Amygdala (tissue), 56 donors: ENCODE measurements around the gene ZNF205.
"Not testable (repeated sequence)": the region's sequence is repeated elsewhere in the genome, so short reads cannot be mapped to it uniquely, and the experiment has no call there.

ENCODE experiments used
- DNase-seq, 56 donors: peaks; one replicate each; lab custom pipeline; 2025; lab: John Stamatoyannopoulos, UW

The ZNF205 gene

DNA sequence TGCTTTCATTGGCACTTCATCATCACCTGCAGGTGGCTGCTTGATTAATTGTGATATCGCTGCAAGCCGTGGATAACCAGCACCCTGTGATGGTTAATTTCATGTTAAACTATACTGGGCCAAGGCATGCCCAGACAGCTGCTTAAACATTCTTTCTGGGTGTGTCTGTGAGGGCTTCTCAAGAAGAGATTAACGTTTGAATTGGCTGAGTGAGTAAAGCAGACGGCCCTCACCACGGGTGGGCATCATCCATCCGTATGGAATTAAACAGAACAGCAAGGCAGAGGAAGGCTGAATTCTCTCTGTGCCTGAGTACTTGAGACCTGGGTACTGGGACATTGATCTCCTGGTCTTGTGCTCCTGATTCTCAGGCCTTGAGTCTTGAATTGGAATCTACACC, 15.4 kb downstream of the ZNF205 start:
- DNase-seq: no peak

DNA sequence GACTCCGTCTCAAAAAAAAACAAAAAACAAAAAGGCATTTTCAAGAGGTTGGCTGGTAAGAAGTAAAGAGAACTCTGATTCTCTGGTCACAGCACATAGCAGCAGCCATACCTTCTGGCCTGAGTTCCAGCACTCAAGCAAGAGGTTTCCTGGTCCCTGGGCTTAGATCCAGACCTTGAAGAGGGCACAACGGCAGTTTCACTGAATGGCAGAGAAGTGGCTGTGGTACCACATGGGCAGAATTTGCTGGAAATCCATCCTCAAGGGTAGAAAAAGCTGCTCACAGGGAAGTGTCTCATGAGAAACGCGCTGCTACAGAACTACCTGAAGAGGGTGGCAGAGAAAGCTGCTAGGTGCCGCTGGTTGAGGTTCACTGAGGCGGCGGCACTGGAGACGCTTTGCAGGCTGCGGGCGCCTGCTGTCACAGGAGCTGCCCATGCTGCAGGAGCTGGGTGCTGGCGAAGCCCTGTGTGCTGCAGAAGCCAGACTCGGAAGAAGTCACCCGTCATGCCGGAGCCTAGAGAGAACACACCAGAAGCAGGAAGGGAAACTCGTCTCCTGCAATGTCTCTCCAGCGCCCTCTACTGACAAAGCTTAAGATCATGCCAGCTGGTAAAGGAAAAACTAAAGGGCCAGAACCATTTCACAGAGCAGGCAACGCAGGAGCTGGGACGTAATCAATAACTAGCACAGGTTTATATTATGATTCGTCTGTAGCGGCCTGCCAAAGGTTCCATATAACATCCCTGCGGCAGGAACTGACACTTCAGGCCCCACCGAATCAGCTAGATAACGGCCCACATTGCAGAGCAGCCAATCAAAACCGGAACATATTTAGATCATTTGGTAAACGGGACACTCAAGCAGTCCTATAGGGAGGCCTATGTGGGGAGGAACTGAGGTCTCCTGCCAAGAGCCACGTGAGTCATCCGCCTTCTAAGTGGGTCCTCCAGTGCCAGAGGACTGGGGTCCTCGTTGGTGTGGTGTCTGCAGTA, 17.0 kb downstream of the ZNF205 start:
- DNase-seq: peak in 53 of 56 donors; percentile 23 to 87 (median 62)

DNA sequence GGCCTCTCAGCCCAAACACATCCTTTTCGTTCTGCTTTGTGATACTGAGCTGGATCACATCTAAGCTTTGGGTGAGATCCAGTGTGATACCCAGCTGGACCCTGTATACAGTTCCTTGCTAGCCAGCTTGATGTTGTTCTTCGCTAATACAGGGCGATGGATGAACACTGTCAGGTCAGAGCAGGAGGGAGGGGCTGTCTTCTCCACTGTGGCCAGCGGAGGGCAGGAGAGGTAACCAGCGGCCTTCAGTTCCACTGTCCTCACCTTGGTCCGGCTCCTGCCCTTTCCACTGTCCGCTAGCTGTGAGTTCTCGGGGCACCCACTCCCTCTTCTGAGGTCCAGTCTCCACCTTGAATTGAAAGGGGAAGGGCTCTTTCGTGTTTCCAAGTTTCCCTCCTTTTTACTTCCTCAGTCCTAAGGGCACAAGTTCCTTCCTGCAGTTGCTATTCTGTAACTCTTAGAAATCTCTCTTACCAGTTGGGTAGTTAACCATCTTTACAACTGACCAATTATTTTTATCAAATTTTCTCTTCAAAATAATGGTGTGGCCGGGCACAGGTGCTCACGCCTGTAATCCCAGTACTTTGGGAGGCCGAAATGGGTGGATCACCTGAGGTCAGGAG, 19.5 kb downstream of the ZNF205 start:
- DNase-seq: no peak

DNA sequence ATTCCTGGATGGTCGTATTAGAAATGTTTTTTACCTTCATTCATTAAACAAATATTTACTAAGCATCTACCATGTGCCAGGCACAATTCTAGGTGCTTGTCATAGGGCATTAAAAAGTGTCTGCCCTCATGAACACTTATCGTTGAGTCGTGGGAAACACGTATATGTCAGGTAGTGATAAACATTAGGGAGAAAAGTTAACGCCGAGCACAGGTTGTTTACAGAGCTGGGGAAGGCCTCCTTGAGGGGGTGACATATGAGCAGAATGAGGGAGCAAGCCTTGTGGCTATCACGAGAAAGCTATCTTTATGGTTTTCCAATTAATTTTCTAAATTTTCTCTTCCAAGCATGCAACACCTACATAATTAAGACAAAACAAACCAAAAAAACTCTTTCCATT, 21.5 kb downstream of the ZNF205 start:
- no peak for DNase-seq

DNA sequence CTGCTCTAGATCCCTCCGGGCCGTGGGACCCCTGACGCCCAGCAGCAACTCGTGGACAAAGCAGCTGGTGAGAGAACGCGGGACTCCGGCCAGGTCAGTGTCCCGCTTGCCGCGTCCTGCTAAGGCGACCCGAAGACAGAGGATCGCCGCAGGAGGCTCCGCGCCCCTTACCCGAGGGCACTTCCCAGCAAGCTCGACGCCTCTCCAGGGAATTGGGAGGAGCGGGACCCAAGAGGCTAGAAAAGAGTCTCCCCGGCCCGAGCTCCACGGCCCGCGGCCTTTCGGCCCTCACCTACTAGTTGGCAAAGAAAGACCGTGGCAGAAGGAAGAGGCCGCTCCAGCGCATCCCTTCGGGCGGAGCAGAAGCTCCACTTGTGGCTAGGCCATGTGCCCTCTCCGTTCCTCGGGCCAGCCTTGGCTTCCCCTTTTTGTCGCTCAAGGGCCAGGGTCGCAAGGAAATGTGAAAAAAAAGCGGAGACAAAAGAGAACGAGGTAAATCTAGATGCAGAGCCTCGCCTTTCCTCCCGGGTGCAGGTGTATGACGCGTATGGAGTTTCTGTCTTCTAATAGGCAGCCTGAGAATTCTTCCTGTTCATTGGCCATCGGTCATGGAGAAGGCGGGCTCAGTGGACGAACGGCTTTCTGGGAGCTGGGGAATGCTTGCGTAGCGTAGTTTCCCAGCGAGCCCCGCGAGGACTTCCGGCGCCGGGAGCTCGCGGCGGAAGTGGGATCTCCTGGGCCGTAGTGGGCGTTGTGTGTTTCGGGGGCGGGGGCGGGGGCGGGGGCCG, 22.1 kb downstream of the ZNF205 start, which contains the start of gene ZNF213:
TSS of gene ZNF213 (plus strand) at position 692 of the 788 bp plus-strand sequence. CDS start 2,252 bp downstream, outside the sequence.
- peak; percentile 55 to 98 (median 94) for DNase-seq

DNA sequence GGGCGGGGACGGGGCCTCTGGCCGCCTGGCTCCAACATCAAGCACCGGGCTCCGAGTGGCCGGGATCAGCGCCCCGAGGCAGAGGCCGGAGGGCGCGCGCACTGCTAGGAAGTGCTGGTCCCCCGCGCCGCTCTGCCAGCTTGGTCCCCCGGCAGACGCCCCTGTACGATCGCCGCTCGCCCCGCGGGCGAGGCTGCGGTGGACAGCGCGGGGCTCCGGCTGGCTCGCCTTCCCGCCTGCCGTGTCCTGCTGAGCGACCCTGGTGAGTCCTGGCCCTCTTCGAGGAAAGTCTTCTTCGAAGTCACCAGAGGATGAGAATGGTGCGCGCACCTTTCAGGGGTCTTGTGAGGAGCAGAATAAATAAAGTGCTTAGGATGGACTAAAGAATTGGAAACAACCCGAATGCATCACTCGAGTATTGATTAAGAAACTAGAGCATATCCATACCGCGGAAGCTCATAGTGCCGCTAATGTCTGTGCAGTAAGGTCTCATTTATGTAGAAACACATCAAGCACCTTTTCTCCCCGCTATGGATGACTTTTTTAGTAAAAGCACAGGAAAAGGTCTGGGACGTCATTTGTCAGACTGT, 22.8 kb downstream of the ZNF205 start:
- peak in 1 of 56 donors; percentile 69 for DNase-seq

DNA sequence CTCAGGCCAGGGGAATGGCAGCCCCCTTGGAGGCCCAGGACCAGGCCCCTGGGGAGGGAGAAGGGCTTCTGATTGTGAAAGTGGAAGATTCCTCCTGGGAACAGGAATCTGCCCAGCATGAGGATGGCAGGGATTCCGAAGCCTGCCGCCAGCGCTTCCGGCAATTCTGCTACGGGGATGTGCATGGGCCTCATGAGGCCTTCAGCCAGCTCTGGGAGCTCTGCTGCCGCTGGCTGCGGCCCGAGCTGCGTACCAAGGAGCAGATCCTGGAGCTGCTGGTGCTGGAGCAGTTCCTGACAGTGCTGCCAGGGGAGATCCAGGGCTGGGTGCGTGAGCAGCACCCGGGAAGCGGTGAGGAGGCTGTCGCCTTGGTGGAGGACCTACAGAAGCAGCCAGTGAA, 24.9 kb downstream of the ZNF205 start:
- DNase-seq: no peak

DNA sequence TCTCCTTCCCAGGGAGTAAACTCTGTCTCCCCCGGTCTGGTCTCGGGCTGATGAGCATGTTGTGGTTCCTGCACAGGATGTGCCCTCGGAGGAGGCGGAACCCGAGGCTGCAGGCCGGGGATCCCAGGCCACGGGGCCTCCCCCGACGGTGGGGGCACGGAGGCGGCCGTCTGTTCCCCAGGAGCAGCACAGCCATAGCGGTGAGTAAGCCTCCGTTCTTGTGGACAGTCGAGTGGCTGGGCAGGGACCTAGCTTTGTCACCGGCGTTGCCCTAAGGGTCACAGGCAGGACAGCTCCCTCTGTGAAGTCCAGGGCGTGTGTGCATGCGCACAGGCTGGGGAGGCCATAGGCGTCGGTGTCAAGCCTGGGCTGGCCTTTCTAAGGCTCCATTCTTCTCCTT, 26.0 kb downstream of the ZNF205 start:
- DNase-seq: no peak

DNA sequence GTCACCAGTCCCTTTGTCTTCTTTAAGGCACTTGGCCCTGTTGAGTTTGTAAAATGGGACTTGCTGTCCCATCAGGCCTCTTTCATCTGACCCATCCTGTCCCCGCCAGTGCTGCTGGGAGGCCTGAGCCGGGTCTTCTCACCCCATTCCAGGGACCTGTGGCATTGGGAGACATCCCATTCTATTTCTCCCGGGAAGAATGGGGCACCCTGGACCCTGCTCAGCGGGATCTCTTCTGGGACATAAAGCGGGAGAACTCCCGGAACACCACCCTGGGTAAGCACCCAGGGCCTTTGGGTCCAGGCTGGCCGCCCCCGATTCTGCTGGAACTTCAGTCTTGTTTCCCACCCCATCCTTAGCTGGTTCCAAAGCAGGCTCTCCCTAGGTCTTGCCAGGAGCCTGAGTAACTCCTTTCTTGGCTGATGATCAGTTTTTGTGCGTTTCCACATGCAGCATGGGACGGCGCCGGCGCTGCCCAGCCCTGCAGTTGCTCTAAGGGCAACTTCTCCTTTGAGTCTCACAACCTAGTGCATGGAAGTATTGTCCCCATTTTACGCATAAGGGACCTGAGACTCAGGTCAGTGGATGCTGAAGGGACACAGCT, 26.5 kb downstream of the ZNF205 start:
- no peak for DNase-seq

DNA sequence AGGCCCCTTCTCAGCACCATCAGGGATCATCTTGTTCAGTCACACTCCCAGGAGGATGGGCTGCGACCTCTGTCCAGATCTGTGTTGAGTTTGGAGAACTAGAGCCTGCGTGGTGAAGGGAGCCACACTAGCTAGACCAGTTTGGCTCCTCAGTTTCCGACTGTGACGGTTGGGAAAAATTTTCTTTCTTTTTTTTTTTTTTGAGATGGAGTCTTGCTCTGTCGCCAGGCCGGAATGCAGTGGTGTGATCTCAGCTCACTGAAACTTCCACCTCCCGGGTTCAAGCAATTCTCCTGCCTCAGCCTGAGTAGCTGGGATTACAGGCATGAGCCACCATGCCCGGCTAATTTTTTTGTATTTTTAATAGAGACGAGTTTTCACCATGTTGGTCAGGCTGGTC, 27.2 kb downstream of the ZNF205 start:
- DNase-seq: not testable (repeated sequence)

DNA sequence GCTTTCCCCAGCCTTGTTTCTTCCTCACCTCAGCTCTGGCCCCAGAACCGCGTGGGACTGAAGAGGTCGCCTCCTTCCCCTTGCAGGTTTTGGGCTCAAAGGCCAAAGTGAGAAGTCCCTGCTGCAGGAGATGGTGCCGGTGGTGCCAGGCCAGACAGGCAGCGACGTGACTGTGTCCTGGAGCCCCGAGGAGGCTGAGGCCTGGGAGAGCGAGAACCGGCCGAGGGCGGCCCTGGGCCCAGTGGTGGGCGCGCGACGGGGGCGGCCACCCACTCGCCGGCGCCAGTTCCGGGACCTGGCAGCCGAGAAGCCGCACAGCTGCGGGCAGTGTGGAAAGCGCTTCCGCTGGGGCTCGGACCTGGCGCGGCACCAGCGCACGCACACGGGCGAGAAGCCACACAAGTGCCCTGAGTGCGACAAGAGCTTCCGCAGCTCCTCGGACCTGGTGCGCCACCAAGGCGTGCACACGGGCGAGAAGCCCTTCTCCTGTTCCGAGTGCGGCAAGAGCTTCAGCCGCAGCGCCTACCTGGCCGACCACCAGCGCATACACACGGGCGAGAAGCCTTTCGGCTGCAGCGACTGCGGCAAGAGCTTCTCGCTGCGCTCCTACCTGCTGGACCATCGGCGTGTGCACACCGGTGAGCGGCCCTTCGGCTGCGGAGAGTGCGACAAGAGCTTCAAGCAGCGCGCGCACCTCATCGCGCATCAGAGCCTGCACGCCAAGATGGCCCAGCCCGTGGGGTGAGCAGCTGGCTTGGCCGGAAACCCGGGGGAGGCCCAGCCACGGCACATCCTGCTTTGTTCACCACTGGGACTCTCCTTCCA, 28.4 kb downstream of the ZNF205 start:
- no peak for DNase-seq

DNA sequence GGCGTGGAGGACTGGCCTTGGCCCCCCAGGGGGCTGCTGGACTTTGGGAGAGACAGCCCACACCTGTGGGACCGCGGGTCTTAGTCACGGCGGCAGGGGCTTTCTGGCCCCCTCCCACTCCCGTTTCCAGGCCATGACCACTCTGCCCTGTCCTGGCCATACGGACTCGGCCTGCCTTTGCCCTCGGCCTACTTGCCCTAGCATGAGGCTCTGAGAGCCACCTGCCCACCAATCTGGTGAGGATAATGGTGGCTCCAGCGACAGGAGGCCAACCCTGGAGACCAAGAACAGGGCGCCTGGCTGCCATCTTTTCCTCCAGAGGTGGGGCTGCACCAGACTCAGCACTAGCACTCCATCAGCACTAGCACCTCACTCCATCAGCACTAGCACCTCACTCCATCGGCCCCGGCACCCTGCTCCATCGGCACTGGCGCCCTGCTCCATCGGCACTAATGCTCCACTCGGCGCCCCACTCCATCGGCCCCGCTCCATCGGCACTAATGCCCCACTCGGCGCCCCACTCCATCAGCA, 29.5 kb downstream of the ZNF205 start:
- no peak for DNase-seq

DNA sequence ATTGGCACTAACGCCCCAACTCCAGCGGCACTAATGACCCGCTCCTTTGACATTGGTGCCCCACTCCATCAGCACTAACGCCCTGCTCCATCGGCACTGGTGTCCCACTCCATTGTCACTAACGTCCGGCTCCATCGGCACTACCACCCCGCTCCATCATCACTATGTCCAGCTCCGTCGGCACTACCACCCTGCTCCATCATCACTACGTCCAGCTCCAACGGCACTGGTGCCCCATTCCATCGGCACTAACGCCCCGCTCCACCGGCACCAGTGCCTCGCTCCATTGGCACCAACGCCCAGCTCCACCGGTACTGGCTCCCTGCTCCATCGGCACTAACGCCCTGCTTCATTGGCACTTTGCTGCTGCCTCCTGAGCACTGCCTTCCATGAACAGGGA, 29.9 kb downstream of the ZNF205 start:
- no peak for DNase-seq

DNA sequence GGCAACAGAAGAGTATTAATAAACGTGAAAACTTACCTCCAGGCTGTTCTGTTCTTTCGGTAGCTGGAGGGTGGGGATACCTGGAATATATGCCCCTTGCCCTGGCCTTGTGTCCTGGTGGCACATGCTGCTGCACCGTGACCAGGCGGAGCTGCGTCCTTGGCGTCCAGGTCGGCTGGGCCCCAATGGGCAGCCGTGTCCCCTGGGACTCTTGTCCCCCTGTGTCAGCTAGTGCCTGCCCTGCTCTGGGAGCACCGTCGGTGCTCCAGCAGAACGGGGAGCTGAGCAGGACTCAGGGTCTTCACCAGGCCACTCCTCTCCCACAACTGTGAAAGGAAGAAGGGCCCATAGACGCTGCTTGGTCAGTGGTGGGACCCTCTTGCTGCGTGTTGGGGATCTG, 30.4 kb downstream of the ZNF205 start:
- no peak for DNase-seq

DNA sequence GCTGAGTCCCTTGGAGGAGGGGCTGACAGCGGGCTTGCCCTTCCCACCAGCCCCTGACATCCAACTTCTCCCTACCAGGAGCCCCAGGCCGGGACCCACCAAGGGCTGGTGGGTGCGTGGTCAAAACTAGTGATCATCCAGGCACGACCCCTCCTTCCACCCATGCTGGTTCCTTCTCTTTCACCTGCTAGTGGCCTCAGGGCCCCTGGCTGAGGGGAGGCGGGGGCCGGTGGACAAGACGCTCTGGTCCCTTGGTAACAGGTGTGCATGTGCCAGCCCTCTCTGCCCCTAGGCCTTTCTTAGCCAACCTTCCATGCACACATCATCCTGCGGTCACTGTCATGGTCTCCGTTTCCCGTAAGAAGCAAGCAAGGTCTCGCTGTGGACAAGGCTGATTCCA, 30.8 kb downstream of the ZNF205 start:
- no peak for DNase-seq

DNA sequence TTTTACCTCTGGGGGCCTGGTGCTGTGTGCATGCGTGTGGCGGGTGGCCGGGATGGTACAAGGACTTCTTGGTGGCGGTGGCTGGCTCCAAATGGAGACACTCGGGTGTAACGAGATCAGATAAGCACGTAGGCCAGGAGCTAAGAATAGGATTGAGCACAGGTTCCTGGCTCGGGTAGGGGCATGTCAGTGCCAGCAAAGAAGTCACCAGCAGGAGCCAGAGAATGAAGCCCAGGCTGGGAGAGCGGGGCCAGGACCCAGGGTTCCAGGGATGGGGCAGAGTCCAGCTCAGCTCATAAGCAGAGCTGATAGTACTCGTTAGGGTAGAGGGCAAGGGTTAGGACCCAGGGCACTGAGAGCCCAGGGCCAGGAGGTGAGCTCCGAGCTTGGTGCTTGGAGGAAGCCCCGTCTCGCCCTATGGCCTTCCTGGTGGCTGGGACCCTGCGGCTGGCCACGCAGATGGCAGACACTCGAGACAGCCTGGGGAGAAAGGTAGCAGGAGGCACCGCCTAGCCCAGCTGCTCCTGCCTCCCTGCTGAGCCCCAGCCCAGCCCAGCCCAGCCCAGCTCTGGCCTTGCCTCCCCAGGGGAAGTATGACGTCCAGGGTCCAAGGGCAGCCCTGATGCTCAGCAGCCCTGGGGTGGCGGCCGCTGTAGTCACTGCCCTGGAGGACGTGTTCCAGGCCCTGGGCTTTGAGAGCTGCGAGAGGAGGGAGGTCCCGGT, 31.4 kb downstream of the ZNF205 start:
- no peak for DNase-seq

DNA sequence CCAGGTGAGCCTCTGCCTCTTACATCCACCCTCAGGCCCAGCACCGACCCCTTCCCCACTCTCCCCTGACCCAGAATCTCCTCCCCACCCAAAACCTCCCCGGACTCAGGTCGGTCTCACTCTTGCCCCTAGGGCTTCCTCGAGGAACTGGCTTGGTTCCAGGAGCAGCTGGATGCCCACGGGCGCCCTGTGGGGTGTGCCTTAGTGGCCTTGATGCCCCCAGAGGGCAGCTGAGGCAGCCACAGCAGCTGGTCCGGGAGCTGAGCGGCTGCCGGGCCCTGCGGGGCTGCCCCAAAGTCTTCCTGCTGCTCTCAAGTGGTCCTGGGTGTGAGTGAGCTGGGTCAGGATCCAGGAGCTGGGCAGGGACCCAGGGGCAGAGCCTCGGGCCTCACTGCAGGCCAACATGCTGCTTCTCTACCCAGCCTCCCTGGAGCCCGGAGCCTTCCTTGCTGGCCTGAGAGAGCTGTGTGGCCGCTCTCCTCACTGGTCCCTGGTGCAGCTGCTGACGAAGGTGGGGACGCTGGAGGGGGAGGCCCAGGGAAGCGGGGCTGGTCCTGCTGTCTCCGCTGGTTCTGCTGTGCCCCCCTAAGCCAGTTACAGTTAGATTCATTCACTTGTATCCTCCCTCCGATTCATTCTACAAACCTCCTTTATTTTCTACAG, 32.1 kb downstream of the ZNF205 start:
- no peak for DNase-seq

DNA sequence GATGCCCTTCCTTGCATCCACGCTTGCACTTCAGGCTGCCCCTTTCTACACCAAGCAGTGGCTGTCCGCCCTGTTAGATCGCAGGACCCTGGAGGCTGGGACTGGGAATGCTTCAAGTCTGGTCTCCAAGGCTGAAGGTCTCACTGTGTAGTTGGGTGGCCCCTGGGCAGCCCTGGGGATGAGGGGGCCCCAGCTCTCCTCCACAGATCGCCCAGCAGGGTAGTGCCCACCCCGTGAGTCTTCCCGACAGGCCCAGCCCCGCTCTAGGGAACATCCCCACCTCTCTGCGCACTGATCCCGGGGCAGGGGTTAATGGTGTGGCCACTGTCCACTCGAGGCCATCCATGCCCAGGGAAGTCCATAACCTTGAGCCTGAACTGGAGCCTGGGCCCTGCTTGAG, 32.8 kb downstream of the ZNF205 start:
- DNase-seq: no peak
